ELF-1 (cell line): ENCODE results near the gene ZNF175.

Source experiments
- DNase-seq: peaks from one replicate; pipeline ENCODE4 v3.0.0-alpha.2; 2016; ENCODE audit warnings: low read depth, low spot score

ZNF175 gene

GRCh38 chr19:51570962-51571575 lies at the start of gene ZNF175:
Gene ZNF175 (plus strand): TSS chr19:51571283. CDS start chr19:51573330, 2,047 bp downstream.
- peak; percentile 97 for DNase-seq

GRCh38 chr19:51521357-51521756 lies 49.7 kb upstream of the ZNF175 start:
- no peak for DNase-seq

DNA sequence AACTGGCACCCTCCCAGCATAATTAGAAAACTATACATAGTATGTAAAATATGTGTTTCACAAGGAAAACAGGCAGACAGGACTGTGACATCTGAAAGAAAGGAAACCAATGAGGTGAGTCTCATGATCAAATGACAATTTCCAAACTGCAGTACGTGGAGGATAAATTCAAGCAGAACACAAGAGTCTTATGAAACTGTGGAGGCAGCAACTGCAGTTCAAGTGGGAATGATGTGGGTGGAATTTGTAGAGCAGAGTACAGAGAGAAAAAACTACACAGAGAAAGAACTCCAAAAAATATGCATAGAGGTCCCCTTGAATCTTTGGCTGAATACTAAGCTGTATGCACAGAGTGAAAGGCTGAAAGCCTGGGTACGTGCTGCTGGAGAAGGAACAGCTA lies 49.3 kb upstream of the ZNF175 start:
- no peak for DNase-seq

DNA sequence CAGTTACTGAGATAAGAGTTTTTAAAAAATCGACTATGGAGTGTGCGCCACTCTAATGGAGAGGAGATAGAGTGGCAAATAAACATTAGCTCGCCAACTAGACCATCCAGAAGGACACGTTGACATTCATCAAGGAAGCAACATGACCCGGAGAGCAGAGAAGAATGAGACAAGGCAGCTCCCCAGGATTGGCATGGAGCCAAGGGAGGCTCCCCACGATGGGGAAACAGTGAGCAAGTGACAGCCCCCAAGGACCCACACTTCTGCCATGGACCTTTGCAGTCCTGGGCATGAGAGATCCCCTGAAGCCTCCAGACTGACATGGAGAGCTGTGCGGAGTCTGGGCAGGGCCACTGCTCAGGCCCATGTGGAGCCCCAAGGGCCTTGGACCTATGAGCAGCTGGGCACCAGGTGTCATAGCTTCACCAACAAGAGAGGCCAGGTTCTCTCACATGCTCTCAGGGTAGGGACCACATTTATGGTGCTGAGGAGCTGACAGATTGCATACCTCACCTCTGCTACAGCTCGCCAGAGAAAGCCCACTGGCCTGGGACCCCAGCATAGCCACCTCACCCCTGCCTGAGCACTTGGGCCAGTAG lies 46.3 kb upstream of the ZNF175 start:
- no peak for DNase-seq

DNA sequence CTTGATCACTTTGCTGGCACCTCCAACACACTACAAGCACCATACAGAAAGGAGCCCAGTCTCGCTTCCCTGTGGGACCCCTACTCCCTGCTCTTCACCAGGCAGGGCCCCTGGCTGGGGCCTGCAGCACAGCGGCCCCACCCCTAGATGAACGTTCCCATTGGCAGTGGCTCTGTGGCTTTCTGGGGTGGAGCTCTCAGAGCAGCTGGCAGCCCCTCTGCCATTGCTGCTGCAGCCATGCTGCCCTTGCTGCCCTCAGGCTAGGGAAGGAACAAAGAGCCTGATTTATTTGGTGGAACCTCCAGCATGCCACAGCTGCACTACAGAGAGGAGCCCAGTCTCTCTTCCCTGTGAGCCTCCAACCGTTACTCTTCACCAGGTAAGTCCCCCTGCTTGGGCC lies 45.4 kb upstream of the ZNF175 start:
- DNase-seq: peak; percentile 25

DNA sequence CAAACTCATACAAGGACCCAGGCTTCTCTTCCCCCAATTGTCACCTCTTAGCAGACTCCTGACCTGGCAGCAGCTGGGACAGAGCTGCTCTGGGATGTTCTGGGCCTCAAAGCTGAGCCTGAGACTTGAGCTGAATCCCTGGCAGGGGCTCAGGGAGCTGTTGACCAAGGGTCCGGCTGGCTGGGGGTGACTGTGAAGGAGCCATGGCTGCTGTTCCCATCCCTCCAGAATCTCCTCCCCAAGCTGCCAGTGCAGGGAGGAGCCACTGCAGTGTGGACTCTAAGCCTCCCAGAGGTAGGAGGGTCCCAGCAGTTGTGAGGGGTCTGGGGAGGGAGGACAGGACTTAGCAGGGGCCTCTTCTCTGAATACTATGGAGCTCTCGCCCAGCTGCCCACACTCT lies 41.8 kb upstream of the ZNF175 start:
- DNase-seq: no peak

- DNase-seq: no peak
Observed at GRCh38 chr19:51530616-51531015, 40.5 kb upstream of the ZNF175 start.

GRCh38 chr19:51531349-51532315 lies 39.5 kb upstream of the ZNF175 start, which contains the start of gene SIGLEC6:
Gene SIGLEC6 (minus strand): TSS chr19:51531670. CDS start chr19:51531648, 22 bp downstream.
- peak; percentile 20 for DNase-seq

GRCh38 chr19:51535535-51535934 lies 35.5 kb upstream of the ZNF175 start:
- DNase-seq: no peak

DNA sequence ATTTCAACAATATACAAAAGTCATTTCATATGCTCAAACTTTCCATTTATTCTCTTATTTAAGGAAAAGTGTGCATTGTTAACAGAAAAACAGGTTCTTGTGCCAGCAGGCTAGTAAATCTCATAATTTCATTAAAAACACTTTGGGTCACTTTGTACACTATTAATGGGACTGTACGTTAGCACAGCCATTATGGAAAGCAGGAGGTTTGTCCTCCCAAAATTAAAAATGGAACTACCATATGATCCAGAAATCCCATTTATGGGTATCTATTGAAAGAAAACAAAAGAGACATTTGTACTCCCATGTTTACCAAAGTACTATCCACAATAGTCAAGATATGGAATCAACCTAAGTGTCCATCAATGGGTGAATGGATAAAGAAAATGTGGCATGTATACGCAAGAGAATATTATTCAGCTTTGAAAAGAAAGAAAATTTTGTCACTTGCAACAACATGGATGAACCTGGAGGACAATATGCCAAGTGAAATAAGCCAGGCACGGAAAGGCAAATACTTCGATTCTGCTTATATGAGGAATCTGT lies 31.2 kb upstream of the ZNF175 start:
- DNase-seq: no peak

DNA sequence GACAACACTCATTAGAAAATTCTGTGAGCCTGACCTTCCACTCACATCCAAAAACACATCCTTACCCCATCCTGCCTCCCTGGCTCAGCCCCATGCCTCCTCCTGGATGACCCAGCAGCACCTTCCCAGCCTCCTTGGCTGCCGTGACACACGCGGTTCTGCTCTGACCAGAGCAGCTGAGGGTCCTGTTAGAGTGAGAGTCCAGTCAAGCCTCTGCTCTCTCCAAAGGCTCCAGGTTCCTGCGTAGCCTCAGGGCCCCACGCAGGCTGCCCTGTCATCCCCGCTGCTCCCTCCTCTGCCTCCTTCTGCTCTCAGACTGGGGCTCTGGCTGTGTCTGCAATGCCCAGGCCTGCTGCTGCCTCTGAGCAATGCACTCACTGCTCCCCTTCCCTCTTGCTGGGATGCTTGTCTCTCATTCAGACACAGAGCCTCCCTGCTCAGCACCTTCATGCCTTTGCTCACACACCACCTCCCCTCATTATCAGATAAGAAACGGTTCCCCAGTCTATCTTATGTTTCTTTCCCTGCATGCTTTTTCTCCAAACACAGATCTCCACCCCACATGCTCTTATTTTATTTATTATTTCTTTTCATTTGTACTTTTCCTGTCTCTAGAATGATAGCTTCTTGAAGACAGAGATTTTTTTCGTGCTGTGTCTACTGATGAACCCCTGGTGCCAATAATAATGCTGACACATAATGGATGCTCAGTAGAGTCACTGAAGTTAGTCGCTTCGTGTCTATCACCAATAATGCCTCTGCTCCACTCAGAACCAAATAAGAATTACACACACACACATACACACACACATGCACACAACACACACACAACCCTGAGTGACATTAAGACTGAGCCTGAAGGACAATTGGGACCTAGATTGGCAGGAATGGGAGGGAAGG lies 29.4 kb upstream of the ZNF175 start:
- peak; percentile 47 for DNase-seq

DNA sequence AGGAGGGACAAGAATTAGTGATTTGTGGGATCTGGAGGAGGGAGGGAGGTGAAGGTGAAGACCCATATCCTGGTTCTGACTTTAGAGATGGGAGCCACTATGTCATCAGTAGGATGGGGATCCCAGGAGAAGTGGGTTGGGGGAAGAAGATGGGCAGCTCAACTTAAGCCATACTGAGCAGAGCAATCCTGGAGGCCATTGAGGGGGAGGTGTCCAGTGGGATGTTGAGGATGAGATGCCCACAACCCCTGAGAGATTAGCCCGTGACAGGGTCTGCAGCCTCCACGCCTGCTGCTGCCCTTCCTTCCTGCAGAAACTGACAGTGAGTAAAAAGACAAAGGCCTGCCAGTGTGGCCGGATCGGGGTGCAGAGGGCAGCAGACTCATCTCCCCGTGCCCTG lies 28.4 kb upstream of the ZNF175 start:
- DNase-seq: no peak

DNA sequence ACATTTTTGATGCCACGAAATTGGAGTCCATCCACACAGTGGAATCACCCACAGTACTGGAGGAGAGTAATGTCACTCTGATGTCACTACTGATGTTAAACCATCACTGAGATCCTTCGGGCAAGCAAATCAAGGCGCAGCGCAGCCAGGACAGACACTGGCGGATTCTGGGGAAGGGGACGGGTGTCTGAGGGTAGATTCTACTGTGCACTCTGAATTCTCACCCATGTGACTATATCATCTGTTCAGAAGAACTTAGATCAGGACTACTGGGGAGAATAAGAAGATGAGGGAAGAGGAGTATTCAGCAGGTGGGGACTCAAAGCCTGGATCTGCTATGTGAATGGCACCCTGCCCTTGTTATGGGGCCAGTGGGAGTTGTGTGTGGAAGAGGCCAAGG lies 27.0 kb upstream of the ZNF175 start:
- DNase-seq: no peak

DNA sequence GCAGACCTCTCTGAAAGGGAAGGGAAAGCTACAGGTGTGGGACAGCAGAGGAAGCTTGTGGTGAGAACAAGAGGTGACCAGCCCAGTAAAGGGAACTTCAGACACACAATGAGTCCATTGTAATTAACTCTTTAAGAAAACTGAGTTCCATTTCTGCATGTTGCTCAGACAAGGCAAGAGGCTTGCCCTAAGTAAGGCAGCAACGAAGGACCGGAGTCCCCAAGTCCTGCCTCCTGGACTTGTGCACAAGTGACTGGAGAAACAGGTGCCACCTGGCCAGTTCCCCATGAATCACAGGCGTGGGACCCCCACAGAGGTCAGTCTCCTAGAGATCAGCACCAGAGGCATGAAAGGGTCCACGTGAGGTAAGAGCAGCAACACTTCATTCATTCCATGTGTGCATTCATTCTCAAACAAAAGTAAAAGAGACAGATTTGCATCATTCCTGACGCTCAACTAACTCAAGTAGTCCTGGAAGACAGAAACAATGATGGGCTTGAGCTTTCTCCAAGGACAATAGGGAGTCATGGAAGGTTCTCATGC lies 24.9 kb upstream of the ZNF175 start:
- DNase-seq: no peak

DNA sequence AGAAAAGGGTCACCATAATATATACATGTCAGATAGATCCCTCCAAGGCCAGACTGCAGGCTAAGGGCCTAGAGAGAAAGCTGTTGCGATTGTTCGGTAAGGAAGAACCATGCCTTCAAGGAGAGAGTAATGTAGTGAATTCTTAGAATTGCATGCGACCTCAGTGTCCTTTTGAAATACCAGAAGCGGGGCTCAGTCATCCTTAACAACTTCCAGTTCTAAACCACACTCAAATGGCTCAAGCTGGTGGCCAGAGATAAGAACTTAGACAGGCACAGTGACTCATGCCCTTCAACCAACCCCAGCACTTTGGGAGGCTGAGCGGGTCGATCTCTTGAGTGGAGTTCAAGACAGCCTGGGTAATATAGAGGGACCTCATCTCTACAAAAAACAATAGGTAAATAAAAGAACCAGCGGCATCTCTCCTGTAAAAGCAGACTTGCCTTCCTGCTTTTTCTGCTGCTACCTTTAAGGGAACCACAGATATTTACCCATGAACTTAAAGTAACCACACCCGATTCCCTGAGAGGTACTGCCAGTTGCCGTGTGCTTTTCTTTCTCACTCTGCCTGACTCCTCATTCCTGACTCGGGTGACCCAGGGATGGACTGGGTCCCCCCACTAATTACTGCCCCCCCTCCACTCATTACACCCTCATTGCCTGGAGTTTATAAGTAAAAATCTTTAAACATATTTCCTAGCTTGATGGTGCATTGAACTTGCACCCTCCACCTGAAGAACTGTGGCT lies 24.3 kb upstream of the ZNF175 start:
- peak; percentile 7 for DNase-seq

DNA sequence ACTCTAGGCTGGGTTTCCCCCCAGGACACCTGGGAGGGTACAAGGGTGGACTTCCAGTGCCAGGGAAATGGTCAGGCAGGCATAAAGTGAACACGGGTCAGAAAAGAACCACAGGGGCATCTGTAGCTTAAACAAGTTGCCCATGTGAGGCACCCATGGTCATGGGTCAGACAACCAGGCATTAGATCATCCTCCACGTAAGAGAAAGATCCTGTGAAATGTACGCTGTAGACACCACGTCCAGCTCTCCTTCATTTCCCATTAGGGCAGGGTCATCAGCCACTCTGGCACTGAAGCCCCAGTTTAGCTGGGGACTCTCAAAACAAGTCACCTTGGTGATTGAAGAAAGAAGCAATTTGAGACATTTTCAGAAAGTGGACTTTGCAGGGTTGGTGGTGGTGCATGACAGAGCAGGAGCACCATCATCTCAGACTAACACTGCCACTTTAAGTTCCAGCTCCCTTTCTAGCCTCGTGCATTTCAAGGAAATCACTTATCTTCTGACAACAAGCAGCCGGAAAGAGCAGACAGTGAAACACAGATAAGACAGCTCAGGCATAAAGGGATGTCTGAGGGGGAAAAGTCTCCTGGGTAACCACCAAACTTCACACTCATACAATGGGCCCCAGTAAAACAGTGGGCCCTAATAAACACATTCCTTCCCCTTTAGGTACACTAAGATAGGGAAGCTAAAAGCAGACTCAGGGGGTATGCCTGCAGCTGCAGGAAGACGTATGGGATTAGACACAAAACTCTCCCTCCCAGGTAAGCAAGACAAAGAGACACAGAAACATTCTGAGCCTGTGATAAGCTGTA lies 23.5 kb upstream of the ZNF175 start:
- no peak for DNase-seq

DNA sequence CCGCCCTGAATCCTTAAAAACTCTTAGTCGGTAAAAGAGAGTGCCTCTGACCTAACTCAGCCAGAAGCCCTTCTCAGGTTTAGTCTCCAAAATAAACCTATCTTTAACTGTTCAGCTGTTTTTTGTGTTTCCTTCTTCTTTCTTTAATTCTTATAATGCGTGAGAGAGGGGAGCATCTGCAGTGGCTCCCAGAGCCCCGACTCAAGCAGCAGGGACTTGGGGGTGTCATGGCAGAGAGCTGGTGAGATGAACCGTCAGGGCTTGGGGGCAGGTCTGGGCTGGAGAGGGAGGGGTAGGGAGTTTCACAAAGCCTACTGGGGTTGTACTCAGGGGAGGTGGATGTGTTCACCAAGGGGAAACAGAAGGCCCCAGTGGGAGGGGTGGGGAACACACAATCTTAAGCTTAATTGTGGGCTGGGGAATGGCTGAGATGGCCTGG lies 22.9 kb upstream of the ZNF175 start:
- no peak for DNase-seq

DNA sequence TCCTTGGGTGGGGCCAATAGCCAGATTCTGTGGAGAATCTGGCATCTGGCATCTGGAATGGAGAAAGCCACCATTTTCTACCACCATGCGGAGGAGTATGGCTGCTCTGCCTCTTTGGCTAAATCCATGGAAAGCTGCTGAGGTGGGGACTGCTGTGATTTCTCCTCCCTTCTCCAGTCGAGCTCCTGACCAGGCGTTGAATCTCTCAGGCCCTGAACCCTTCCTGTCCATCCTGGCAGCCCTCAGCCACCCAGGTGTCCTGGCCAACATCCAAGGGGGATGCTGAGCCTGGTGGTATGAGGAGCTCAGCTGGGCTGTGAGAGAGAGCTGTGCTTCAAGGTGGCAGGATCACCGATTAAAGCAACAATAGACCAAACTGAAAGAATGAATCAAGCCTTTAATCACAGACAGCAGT lies 22.2 kb upstream of the ZNF175 start:
- DNase-seq: no peak
